HEK293 (cell line): ENCODE measurements around the gene NPRL2.

Experiments
- CTCF ChIA-PET: fragments of 350-600 bp; formaldehyde crosslinking; extraction: SDS; loops from one replicate; lab custom pipeline; 2021; ENCODE audit warnings: antibody characterized with exemption; lab: Yijun Ruan, JAX
- POLR2A ChIA-PET: fragments of 300-600 bp; formaldehyde crosslinking; extraction: SDS; loops from one replicate; lab custom pipeline; 2020; ENCODE audit warnings: antibody characterized with exemption, inconsistent platforms; lab: Yijun Ruan, JAX
- H3K27ac ChIP-seq: fragments of 200-500 bp; sonication (Bioruptor generic); 2 replicates; pipeline ENCODE4 v1.5.1; 2014; ENCODE audit warnings: low read depth, low read length, control low read depth, inconsistent platforms; ENCODE audit errors: extremely low read depth
- H3K36me3 ChIP-seq, 2 experiments: fragments of 200-500 bp in 1 of 2; sonication (Bioruptor generic) in 1 of 2; 1 replicate in 1 of 2; 2 replicates in 1 of 2; pipeline ENCODE4 v1.5.1; 2014 to 2017; ENCODE audit warnings: inconsistent platforms in 2 of 2, low read length in 2 of 2; ENCODE audit not compliant: control insufficient read depth in 2 of 2, insufficient read depth in 1 of 2
- H3K4me1 ChIP-seq: fragments of 200-500 bp; sonication (Bioruptor generic); 2 replicates; pipeline ENCODE4 v1.5.1; 2014; ENCODE audit warnings: mild to moderate bottlenecking, low read length, inconsistent platforms; ENCODE audit not compliant: control insufficient read depth, insufficient read depth
- H3K4me3 ChIP-seq: 2 replicates; pipeline ENCODE4 v1.5.1; 2011; ENCODE audit warnings: low read depth, mild to moderate bottlenecking, control low read depth, low read length, moderate library complexity
- H3K9me3 ChIP-seq: fragments of 200-500 bp; sonication (Bioruptor generic); 2 replicates; pipeline ENCODE4 v1.5.1; 2014; ENCODE audit warnings: low read depth, low read length, inconsistent platforms; ENCODE audit not compliant: control insufficient read depth, insufficient read depth
- KLF10 ChIP-seq: fragments of 450-650 bp; IDR thresholded peaks from 2 replicates; pipeline ENCODE4 v1.5.1; 2018; ENCODE audit warnings: missing biosample characterization, mild to moderate bottlenecking, missing genetic modification characterization
- KLF7 ChIP-seq: fragments of 450-650 bp; formaldehyde crosslinking; IDR thresholded peaks from 2 replicates; pipeline ENCODE4 v1.5.1; 2016; ENCODE audit warnings: missing biosample characterization, missing genetic modification characterization, borderline replicate concordance
- PRDM1 ChIP-seq: fragments of 450-650 bp; formaldehyde crosslinking; IDR thresholded peaks from 2 replicates; pipeline ENCODE4; 2016; ENCODE audit warnings: missing biosample characterization, missing genetic modification characterization
- REPIN1 ChIP-seq: fragments of 450-650 bp; formaldehyde crosslinking; IDR thresholded peaks from 2 replicates; pipeline ENCODE4 v1.5.1; 2017; ENCODE audit warnings: missing biosample characterization, missing genetic modification characterization, low read depth
- REST ChIP-seq: fragments of 450-650 bp; formaldehyde crosslinking; IDR thresholded peaks from 2 replicates; pipeline ENCODE4 v1.5.1; 2016; ENCODE audit warnings: missing biosample characterization, missing genetic modification characterization
- SETDB1 ChIP-seq: IDR thresholded peaks from one replicate; pipeline ENCODE4 v1.6.1; 2017; ENCODE audit warnings: mild to moderate bottlenecking, low read length, moderate library complexity, mixed read lengths; ENCODE audit not compliant: insufficient read length
- TCF7L2 ChIP-seq: IDR thresholded peaks from 2 replicates; pipeline ENCODE4 v1.6.1; 2011; ENCODE audit warnings: low read depth, mild to moderate bottlenecking, inconsistent platforms, low read length, moderate library complexity, borderline replicate concordance
- ZNF10 ChIP-seq: fragments of 450-650 bp; formaldehyde crosslinking; IDR thresholded peaks from 2 replicates; pipeline ENCODE4 v1.5.1; 2017; ENCODE audit warnings: missing biosample characterization, missing genetic modification characterization
- ZNF140 ChIP-seq: fragments of 450-650 bp; formaldehyde crosslinking; IDR thresholded peaks from 2 replicates; pipeline ENCODE4 v1.5.1; 2016; ENCODE audit warnings: missing biosample characterization, missing genetic modification characterization
- ZNF266 ChIP-seq: fragments of 450-650 bp; formaldehyde crosslinking; IDR thresholded peaks from 2 replicates; pipeline ENCODE4 v1.5.1; 2016; ENCODE audit warnings: missing biosample characterization, missing genetic modification characterization, low read depth
- ZNF274 ChIP-seq, 2 experiments: fragments of 200-500 bp in 1 of 2; fragments of 450-650 bp in 1 of 2; sonication (Bioruptor generic) in 1 of 2; formaldehyde crosslinking in 1 of 2; IDR thresholded peaks; 2 replicates each; pipeline versions ENCODE4 v1.5.1 to v1.6.1; 2014 to 2016; ENCODE audit warnings: borderline replicate concordance in 1 of 2, inconsistent platforms in 1 of 2, low read length in 1 of 2, missing biosample characterization in 1 of 2, missing genetic modification characterization in 1 of 2
- ZNF335 ChIP-seq: fragments of 450-650 bp; formaldehyde crosslinking; conservative IDR thresholded peaks from 2 replicates; pipeline ENCODE4 v1.5.1; 2016; ENCODE audit warnings: missing biosample characterization, missing genetic modification characterization
- ZNF354C ChIP-seq: fragments of 450-650 bp; formaldehyde crosslinking; IDR thresholded peaks from 2 replicates; pipeline ENCODE4 v1.5.1; 2016; ENCODE audit warnings: missing biosample characterization, missing genetic modification characterization, low read depth, borderline replicate concordance
- ZNF37A ChIP-seq: fragments of 450-650 bp; IDR thresholded peaks from 2 replicates; pipeline ENCODE4 v1.5.1; 2018; ENCODE audit warnings: missing biosample characterization, missing genetic modification characterization
- ZNF560 ChIP-seq: fragments of 450-650 bp; formaldehyde crosslinking; IDR thresholded peaks from 2 replicates; pipeline ENCODE4 v1.5.1; 2017; ENCODE audit warnings: missing biosample characterization, missing genetic modification characterization, borderline replicate concordance
- ZNF561 ChIP-seq: fragments of 450-650 bp; IDR thresholded peaks from 2 replicates; pipeline ENCODE4 v1.5.1; 2018; ENCODE audit warnings: missing biosample characterization, missing genetic modification characterization, borderline replicate concordance
- ZNF658 ChIP-seq: fragments of 450-650 bp; formaldehyde crosslinking; IDR thresholded peaks from 2 replicates; pipeline ENCODE4; 2016; ENCODE audit warnings: missing biosample characterization, missing genetic modification characterization
- ZNF670 ChIP-seq: fragments of 450-650 bp; formaldehyde crosslinking; IDR thresholded peaks from 2 replicates; pipeline ENCODE4 v1.5.1; 2016; ENCODE audit warnings: missing biosample characterization, missing genetic modification characterization, low read depth
- ZNF768 ChIP-seq: fragments of 450-650 bp; formaldehyde crosslinking; IDR thresholded peaks from 2 replicates; pipeline ENCODE4 v1.5.1; 2018; ENCODE audit warnings: missing biosample characterization, mild to moderate bottlenecking, missing genetic modification characterization
- ZNF777 ChIP-seq: fragments of 450-650 bp; formaldehyde crosslinking; IDR thresholded peaks from 2 replicates; pipeline ENCODE4 v1.5.1; 2017; ENCODE audit warnings: missing biosample characterization, missing genetic modification characterization, borderline replicate concordance
- ZNF791 ChIP-seq: fragments of 450-650 bp; formaldehyde crosslinking; IDR thresholded peaks from 2 replicates; pipeline ENCODE4 v1.5.1; 2016; ENCODE audit warnings: missing biosample characterization, missing genetic modification characterization
- ZSCAN18 ChIP-seq: fragments of 450-650 bp; formaldehyde crosslinking; IDR thresholded peaks from 2 replicates; pipeline ENCODE4 v1.5.1; 2016; ENCODE audit warnings: missing biosample characterization, missing genetic modification characterization
- TF ChIP-seq, protein P1 (sequence below): fragments of 450-650 bp; formaldehyde crosslinking; IDR thresholded peaks from 2 replicates; pipeline ENCODE4 v1.5.1; 2017; ENCODE audit warnings: missing biosample characterization, missing genetic modification characterization
- TF ChIP-seq, protein P2 (sequence below): fragments of 450-650 bp; formaldehyde crosslinking; IDR thresholded peaks from 2 replicates; pipeline ENCODE4 v1.5.1; 2016; ENCODE audit warnings: missing biosample characterization, missing genetic modification characterization
- TF ChIP-seq, protein P3 (sequence below): fragments of 450-650 bp; formaldehyde crosslinking; IDR thresholded peaks from 2 replicates; pipeline ENCODE4 v1.5.1; 2016; ENCODE audit warnings: missing biosample characterization, missing genetic modification characterization

Gene NPRL2

GRCh38 chr3:50341996-50342650, 8.5 kb downstream of the NPRL2 start:
- POLR2A ChIA-PET: no interaction called here
- H3K4me1 ChIP-seq: peaks cover 2% of the 10 kb centered on the region; the same call in 1 of the 2 replicates

DNA sequence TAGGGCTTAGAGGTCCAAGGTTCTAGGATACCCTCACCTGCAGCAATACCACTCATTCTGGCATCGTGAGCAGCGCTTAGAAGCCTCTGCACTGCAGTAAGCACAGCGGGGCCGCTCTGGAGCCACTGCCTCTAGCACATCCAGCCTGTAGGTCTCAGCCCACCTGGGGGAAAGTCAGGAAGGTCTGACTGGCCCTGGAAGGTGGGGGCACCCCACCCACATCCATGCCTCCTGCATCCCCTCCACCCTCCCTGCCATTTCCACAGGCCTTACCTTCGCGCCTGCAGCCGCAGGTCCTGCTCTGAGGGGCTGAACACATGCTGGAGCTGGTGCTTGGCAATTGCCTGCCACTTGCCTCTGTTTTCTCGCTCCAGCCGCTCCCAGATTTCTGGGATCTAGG, 9.0 kb downstream of the NPRL2 start:
- no peak overlapping the region for H3K27ac ChIP-seq
- peaks cover 0 to 30% of the 10 kb centered on the region in 2 experiments; a peak in 1 of 3 replicates for H3K36me3 ChIP-seq
- H3K9me3 ChIP-seq: no peaks in the 10 kb centered on the region
- ChIA-PET POLR2A (no interaction called here), CTCF (no interaction called here)
- H3K4me1 ChIP-seq: peaks cover 2% of the 10 kb centered on the region; the same call in 1 of the 2 replicates
- TF ChIP-seq ZNF561 (tag by site-specific recombination) (no peak), ZNF354C (tag by site-specific recombination) (no peak), ZNF335 (tag by site-specific recombination) (no peak), ZNF10 (tag by site-specific recombination) (no peak), ZNF266 (tag by site-specific recombination) (no peak), KLF10 (tag by site-specific recombination) (no peak), TCF7L2 (no peak), ZSCAN18 (tag by site-specific recombination) (no peak), ZNF140 (tag by site-specific recombination) (no peak), REPIN1 (tag by site-specific recombination) (no peak), REST (no peak), KLF7 (tag by site-specific recombination) (no peak)
- TF ChIP-seq, protein P1, sequence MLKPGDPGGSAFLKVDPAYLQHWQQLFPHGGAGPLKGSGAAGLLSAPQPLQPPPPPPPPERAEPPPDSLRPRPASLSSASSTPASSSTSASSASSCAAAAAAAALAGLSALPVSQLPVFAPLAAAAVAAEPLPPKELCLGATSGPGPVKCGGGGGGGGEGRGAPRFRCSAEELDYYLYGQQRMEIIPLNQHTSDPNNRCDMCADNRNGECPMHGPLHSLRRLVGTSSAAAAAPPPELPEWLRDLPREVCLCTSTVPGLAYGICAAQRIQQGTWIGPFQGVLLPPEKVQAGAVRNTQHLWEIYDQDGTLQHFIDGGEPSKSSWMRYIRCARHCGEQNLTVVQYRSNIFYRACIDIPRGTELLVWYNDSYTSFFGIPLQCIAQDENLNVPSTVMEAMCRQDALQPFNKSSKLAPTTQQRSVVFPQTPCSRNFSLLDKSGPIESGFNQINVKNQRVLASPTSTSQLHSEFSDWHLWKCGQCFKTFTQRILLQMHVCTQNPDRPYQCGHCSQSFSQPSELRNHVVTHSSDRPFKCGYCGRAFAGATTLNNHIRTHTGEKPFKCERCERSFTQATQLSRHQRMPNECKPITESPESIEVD (tag by site-specific recombination): no peak
- TF ChIP-seq, protein P2, sequence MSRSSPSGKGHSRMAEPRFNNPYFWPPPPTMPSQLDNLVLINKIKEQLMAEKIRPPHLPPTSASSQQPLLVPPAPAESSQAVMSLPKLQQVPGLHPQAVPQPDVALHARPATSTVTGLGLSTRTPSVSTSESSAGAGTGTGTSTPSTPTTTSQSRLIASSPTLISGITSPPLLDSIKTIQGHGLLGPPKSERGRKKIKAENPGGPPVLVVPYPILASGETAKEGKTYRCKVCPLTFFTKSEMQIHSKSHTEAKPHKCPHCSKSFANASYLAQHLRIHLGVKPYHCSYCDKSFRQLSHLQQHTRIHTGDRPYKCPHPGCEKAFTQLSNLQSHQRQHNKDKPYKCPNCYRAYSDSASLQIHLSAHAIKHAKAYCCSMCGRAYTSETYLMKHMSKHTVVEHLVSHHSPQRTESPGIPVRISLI (tag by site-specific recombination): no peak
- TF ChIP-seq, protein P3, sequence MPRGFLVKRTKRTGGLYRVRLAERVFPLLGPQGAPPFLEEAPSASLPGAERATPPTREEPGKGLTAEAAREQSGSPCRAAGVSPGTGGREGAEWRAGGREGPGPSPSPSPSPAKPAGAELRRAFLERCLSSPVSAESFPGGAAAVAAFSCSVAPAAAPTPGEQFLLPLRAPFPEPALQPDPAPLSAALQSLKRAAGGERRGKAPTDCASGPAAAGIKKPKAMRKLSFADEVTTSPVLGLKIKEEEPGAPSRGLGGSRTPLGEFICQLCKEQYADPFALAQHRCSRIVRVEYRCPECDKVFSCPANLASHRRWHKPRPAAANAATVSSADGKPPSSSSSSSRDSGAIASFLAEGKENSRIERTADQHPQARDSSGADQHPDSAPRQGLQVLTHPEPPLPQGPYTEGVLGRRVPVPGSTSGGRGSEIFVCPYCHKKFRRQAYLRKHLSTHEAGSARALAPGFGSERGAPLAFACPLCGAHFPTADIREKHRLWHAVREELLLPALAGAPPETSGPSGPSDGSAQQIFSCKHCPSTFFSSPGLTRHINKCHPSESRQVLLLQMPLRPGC (tag by site-specific recombination): no peak
- H3K4me3 ChIP-seq: no peak overlapping the region

More at GRCh38 chr3:50341996-50342650, 8.5 kb downstream of the NPRL2 start:
- CTCF ChIA-PET: no interaction called here
- Histone ChIP-seq H3K36me3 (peaks cover 0 to 32% of the 10 kb centered on the region in 2 experiments; a peak in 1 of 3 replicates), H3K27ac (no peak overlapping the region), H3K9me3 (no peaks in the 10 kb centered on the region), H3K4me3 (no peak overlapping the region)
- TF ChIP-seq ZNF768 (tag by site-specific recombination): no peak
- no peak for TF ChIP-seq ZNF37A
- no peak for TF ChIP-seq ZNF791 (tag by site-specific recombination)
- TF ChIP-seq ZNF670: no peak
- TF ChIP-seq SETDB1: no peak
- no peak for TF ChIP-seq ZNF658
- TF ChIP-seq ZNF274 (IDR thresholded peaks at IDR 0.05; ENCODE audit: low read length): no peak
- TF ChIP-seq ZNF274 (tag by site-specific recombination; IDR thresholded peaks at IDR 0.05; ENCODE audit: borderline replicate concordance): no peak
- no peak for TF ChIP-seq ZNF777 (tag by site-specific recombination)
- TF ChIP-seq PRDM1: no peak
- TF ChIP-seq ZNF560: no peak
